Natural killer cell (primary cell): ENCODE data around the gene MORN1. TPM values are rescaled to one million over a fixed set of nuclear protein-coding genes. Genes with fewer than 3 reads are reported as not detected.
A peak's percentile ranks its signal among the peaks of the same experiment; 100 is the strongest.

Experiments
- ATAC-seq, 3 donors: fragments of 150-1000 bp in 2 of 3; fragments of 200-7000 bp in 1 of 3; cut with Tn5 transposase; 1 replicate in 1 of 3; 2 replicates in 2 of 3; pipeline ENCODE4 v1.10.0; 2021; ENCODE audit warnings: mild to moderate bottlenecking in 2 of 3, moderate library complexity in 2 of 3
- DNase-seq, 2 donors: peaks; one replicate each; pipeline versions ENCODE4 v3.0.0 to v3.0.0-alpha.2; 2013 to 2021; ENCODE audit warnings: mixed read lengths in 1 of 2
- H3K27ac ChIP-seq: one replicate; pipeline ENCODE4 v1.5.1; 2013; ENCODE audit warnings: mild to moderate bottlenecking, low read length
- H3K27me3 ChIP-seq: one replicate; pipeline ENCODE4 v1.6.1; 2013; ENCODE audit warnings: low read length; ENCODE audit not compliant: control insufficient read depth, insufficient read depth
- H3K36me3 ChIP-seq: one replicate; pipeline ENCODE4 v1.6.1; 2013; ENCODE audit warnings: low read length; ENCODE audit not compliant: control insufficient read depth, insufficient read depth
- H3K4me1 ChIP-seq: one replicate; pipeline ENCODE4 v1.6.1; 2013; ENCODE audit warnings: low read length; ENCODE audit not compliant: control insufficient read depth, insufficient read depth
- H3K4me3 ChIP-seq: one replicate; pipeline ENCODE4 v1.5.1; 2013; ENCODE audit warnings: low read length
- H3K9me3 ChIP-seq: one replicate; pipeline ENCODE4 v1.6.1; 2013; ENCODE audit warnings: low read length; ENCODE audit not compliant: control insufficient read depth, insufficient read depth
- H3K27ac Mint-ChIP-seq, 2 donors: one replicate each; pipeline ENCODE4 v1.8.0; 2022; ENCODE audit warnings: mild to moderate bottlenecking in 2 of 2, mixed read lengths in 2 of 2, moderate library complexity in 1 of 2
- H3K27me3 Mint-ChIP-seq, 2 donors: one replicate each; pipeline ENCODE4 v1.8.0; 2022; ENCODE audit warnings: low read depth in 2 of 2, mixed read lengths in 2 of 2
- H3K36me3 Mint-ChIP-seq: one replicate; pipeline ENCODE4 v1.8.0; 2022; ENCODE audit warnings: mixed read lengths
- H3K4me1 Mint-ChIP-seq, 2 donors: one replicate each; pipeline ENCODE4 v1.8.0; 2022; ENCODE audit warnings: mixed read lengths in 2 of 2
- H3K4me3 Mint-ChIP-seq: one replicate; pipeline ENCODE4 v1.8.0; 2022; ENCODE audit warnings: mild to moderate bottlenecking, moderate library complexity, mixed read lengths
- H3K9me3 Mint-ChIP-seq, 2 donors: one replicate each; pipeline ENCODE4 v1.8.0; 2022; ENCODE audit warnings: mixed read lengths in 2 of 2
- CTCF ChIP-seq: fragments of 200-600 bp; IDR thresholded peaks from one replicate; pipeline ENCODE4 v1.8.0; 2022; ENCODE audit warnings: antibody characterized with exemption
- WGBS: methylation state at CpG from one replicate; pipeline ENCODE4 v1.1.7; 2013; ENCODE audit warnings: missing lambda C conversion rate; ENCODE audit not compliant: insufficient coverage; 5-methylcytosine and 5-hydroxymethylcytosine counted together
- intact Hi-C: fragments of 100-400 bp; cut with micrococcal nuclease; formaldehyde crosslinking; loops from one replicate; pipeline ENCODE4 v1.14.2; 2022
- total RNA-seq, 4 donors: library from RNA; stranded (reverse); fragments of 120-200 nt in 1 of 4; gene quantifications; one replicate each; pipeline versions ENCODE4 v1.2.3 to v1.2.4, GENCODE V29; 2013 to 2022

The MORN1 gene
- total RNA-seq, 3 donors from 2014 or later (not counting 1 experiment from before 2014, with no cell fraction given), result 8.0 to 9.3 (median 8.8) TPM

DNA sequence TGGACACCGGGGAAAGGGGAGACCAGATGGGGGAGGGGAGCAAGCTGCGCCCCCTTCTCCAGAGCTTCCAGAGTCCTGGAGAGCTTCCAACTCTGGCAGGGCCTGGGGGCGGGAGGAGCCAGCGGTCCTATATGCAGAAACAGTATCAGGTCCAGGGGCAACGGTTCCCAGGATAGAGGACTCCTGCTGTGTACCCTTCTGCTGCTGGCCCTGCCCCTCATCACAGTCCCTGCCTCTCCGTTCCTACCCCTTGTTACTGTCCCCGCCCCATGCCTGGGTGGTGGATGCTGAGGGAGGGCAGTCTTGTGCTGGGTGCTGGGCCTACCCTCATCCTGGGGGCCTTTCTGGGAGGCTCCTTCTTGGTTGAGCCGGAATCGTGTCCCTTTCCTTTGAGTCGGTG lies 40.2 kb upstream of the MORN1 start:
- Histone ChIP-seq H3K9me3 (peaks cover 6% of the 10 kb centered on the region), H3K27me3 (no peaks in the 10 kb centered on the region), H3K36me3 (no peaks in the 10 kb centered on the region), H3K4me3 (no peak overlapping the region), H3K27ac (no peak overlapping the region), H3K4me1 (peaks cover 12% of the 10 kb centered on the region)
- DNase-seq, result no peak
- WGBS, result 88% methylated on average over 10 of the region's 10 CpGs
- Mint-ChIP-seq H3K4me3 (no peak overlapping the region), H3K4me1 (peaks cover 0 to 15% of the 10 kb centered on the region in 2 donors), H3K36me3 (no peaks in the 10 kb centered on the region), H3K9me3 (no peaks in the 10 kb centered on the region), H3K27ac (no peak overlapping the region), H3K27me3 (no peaks in the 10 kb centered on the region)
- intact Hi-C loops, result no loop called here
- no peak for TF ChIP-seq CTCF
- ATAC-seq, result no peak

DNA sequence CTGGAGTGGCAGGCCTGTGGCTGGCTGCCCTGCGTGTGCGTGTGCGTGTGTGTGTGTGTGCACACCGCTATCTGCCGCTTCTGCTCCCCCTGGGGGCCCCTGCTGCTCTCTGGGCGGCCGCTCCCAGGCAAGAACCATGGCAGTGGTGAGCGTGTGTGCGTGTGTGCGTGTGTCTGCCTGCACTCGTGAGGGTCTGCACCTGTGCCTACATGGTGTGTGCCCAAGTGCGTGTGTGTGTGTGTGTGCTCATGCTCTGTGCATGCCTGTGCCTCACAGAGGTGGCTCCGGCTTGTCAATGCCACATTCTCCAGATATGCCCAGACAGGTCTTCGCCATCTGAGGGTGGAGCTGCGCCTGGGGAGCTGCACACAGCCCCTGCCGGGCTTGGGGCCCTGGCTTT lies 39.7 kb upstream of the MORN1 start:
- Mint-ChIP-seq H3K4me3 (no peak overlapping the region), H3K27me3 (no peaks in the 10 kb centered on the region), H3K36me3 (no peaks in the 10 kb centered on the region), H3K9me3 (no peaks in the 10 kb centered on the region), H3K4me1 (peaks cover 0 to 15% of the 10 kb centered on the region in 2 donors), H3K27ac (no peak overlapping the region)
- intact Hi-C loops, result no loop called here
- WGBS, result 63% methylated on average over 16 of the region's 16 CpGs
- Histone ChIP-seq H3K9me3 (peaks cover 6% of the 10 kb centered on the region), H3K27me3 (no peaks in the 10 kb centered on the region), H3K4me1 (peaks cover 12% of the 10 kb centered on the region), H3K4me3 (no peak overlapping the region), H3K36me3 (no peaks in the 10 kb centered on the region), H3K27ac (no peak overlapping the region)
- ATAC-seq (no peak), DNase-seq (no peak)
- TF ChIP-seq CTCF, result no peak

DNA sequence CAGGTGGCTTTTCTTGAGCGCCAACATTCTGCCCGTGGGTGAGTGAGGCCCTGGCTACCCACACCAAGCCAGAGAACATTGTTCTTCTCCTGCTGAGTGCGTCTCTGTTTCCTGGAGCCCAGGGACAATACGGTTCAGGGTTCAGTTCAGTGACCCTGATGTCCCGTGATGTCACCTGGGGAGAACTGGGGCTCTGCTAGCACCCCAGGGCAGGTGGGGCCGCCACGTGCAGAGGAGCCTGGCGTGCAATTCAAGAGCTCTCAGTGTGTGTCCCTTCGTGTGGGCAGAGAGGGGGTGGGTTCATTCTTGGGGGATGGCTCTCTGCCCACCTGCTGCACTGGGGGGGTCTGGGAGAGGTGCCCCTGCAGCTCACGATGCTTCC lies 39.2 kb upstream of the MORN1 start:
- Mint-ChIP-seq H3K9me3 (no peaks in the 10 kb centered on the region), H3K27ac (no peak overlapping the region), H3K27me3 (no peaks in the 10 kb centered on the region), H3K4me3 (no peak overlapping the region), H3K36me3 (no peaks in the 10 kb centered on the region), H3K4me1 (peaks cover 0 to 15% of the 10 kb centered on the region in 2 donors)
- H3K4me1 ChIP-seq, result peaks cover 12% of the 10 kb centered on the region
- whole genome bisulfite sequencing, result 88% methylated on average over 10 of the region's 10 CpGs
- H3K4me3 ChIP-seq, result no peak overlapping the region
- peaks cover 6% of the 10 kb centered on the region for H3K9me3 ChIP-seq
- no peak overlapping the region for H3K27ac ChIP-seq
- intact Hi-C loops, result no loop called here
- TF ChIP-seq CTCF, result no peak
- DNase-seq (no peak), ATAC-seq (no peak)
- no peaks in the 10 kb centered on the region for H3K36me3 ChIP-seq
- H3K27me3 ChIP-seq, result no peaks in the 10 kb centered on the region

DNA sequence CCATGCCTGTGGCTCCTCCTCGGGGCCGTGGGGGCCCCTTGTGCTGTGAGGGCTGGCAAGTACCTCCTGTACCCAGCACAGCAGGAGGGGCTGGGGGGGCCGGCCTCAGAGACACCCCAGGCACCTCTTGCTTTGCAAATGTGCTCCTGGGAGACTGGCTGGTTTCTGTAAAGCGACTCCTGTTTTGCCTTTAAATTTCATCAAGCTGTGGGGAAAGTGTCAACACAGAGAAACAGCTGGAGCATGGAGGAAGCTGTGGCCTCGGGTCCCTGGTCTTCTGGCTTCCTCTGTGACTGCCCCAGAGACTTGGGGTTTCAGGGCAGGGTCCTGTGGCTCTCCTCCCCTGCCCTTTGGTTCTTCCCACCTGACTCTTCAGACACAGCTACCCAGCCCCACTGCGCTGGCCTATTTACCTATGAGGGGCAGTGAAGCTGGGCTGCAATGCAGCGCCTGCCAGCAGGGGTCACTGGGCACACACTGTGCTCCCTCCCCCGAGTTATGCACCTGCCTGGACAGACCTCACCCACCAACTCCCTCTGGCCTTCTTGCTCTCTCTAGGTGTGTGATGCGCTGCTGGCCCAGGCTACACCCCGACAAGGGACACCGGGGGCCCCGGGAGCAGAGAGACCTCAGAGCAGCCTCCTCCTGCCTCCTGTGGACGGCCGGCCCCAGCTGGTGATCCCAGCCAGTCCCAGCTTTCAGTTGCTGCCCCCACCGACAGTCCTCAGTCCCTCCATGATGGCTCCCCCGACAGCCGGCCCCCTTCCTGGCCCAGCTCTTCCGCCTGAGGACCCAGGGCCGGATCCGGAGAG lies 38.6 kb upstream of the MORN1 start:
- no peaks in the 10 kb centered on the region for H3K27me3 ChIP-seq
- intact Hi-C loops, result no loop called here
- H3K4me1 Mint-ChIP-seq, result peaks cover 0 to 15% of the 10 kb centered on the region in 2 donors
- WGBS, result 68% methylated on average over 20 of the region's 20 CpGs
- no peaks in the 10 kb centered on the region for H3K27me3 Mint-ChIP-seq
- no peaks in the 10 kb centered on the region for H3K9me3 Mint-ChIP-seq
- no peak overlapping the region for H3K27ac Mint-ChIP-seq
- H3K4me3 Mint-ChIP-seq, result no peak overlapping the region
- no peak overlapping the region for H3K4me3 ChIP-seq
- H3K36me3 ChIP-seq, result no peaks in the 10 kb centered on the region
- H3K4me1 ChIP-seq, result peaks cover 12% of the 10 kb centered on the region
- DNase-seq (peak in 1 of 2 donors; percentile 26), ATAC-seq (no peak)
- no peak for TF ChIP-seq CTCF
- H3K27ac ChIP-seq, result no peak overlapping the region
- H3K36me3 Mint-ChIP-seq, result no peaks in the 10 kb centered on the region
- H3K9me3 ChIP-seq, result peaks cover 6% of the 10 kb centered on the region
